ENCODE measurements around the gene LRRC73. TPM values are rescaled to one million over a fixed set of nuclear protein-coding genes. Genes with fewer than 3 reads are reported as not detected.

The LRRC73 gene
- total RNA-seq, 1 experiment from 2014 or later, result 0.58 TPM

GRCh38 chr6:43457643-43458042, 52.5 kb downstream of the LRRC73 start:
- TF ChIP-seq EZH2 (IDR thresholded peaks at IDR 0.05; ENCODE audit: borderline replicate concordance, low read depth, low read length, poor library complexity, severe bottlenecking), result no peak
- TF ChIP-seq, protein P1, sequence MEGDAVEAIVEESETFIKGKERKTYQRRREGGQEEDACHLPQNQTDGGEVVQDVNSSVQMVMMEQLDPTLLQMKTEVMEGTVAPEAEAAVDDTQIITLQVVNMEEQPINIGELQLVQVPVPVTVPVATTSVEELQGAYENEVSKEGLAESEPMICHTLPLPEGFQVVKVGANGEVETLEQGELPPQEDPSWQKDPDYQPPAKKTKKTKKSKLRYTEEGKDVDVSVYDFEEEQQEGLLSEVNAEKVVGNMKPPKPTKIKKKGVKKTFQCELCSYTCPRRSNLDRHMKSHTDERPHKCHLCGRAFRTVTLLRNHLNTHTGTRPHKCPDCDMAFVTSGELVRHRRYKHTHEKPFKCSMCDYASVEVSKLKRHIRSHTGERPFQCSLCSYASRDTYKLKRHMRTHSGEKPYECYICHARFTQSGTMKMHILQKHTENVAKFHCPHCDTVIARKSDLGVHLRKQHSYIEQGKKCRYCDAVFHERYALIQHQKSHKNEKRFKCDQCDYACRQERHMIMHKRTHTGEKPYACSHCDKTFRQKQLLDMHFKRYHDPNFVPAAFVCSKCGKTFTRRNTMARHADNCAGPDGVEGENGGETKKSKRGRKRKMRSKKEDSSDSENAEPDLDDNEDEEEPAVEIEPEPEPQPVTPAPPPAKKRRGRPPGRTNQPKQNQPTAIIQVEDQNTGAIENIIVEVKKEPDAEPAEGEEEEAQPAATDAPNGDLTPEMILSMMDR (conservative IDR thresholded peaks at IDR 0.05; ENCODE audit: low read depth, low read length), result peak; percentile 27; the same call in 1 of the 2 replicates
- Histone ChIP-seq H3K4me1 (ENCODE audit: insufficient read depth, low read length, poor library complexity, severe bottlenecking) (peaks cover 10% of the 10 kb centered on the region), H3K36me3 (ENCODE audit: insufficient read depth, low read length, poor library complexity, severe bottlenecking) (no peaks in the 10 kb centered on the region), H3K4me3 (ENCODE audit: low read depth, low read length, poor library complexity, severe bottlenecking) (no peak overlapping the region), H3K9me3 (ENCODE audit: low read depth, low read length, poor library complexity, severe bottlenecking) (no peaks in the 10 kb centered on the region), H3K27ac (ENCODE audit: low read depth, low read length, poor library complexity, severe bottlenecking) (no peak overlapping the region), H3K27me3 (replicated peaks; ENCODE audit: insufficient read depth, low read depth, low read length, poor library complexity) (no peaks in the 10 kb centered on the region)
- ChIA-PET CTCF (interaction anchor here (0.6 to 1.6 kb wide), 4 partner anchors 31 to 910 kb away, joined by 4 to 8 read pairs (median 6); partner anchors contain the start of gene DNPH1), POLR2A (ENCODE audit: low non-redundant PET) (no interaction called here)
- intact Hi-C loops (cut with micrococcal nuclease; ENCODE audit: unreplicated experiment), result no loop called here
- BruUV-seq (replicated peaks), result no TSS peak
- DNase-seq (ENCODE audit: low spot score), result no peak

Other genes with a start within 250 kb of the LRRC73 start
- not detected in 2 replicates for gene SLC22A7, start 212.1 kb downstream of the LRRC73 start, total RNA-seq (2021)
- gene CRIP3, start 201.5 kb downstream of the LRRC73 start, total RNA-seq (2021), result 2.4 TPM in 2 replicates
- gene ZNF318, start 140.7 kb downstream of the LRRC73 start, total RNA-seq (2021), result 22.6 and 23.8 TPM in 2 replicates
- gene ABCC10, start 82.8 kb downstream of the LRRC73 start, total RNA-seq (2021), result 37.5 and 46.4 TPM in 2 replicates
- gene DLK2, start 54.8 kb downstream of the LRRC73 start, total RNA-seq (2021), result 0.37 and 0.67 TPM in 2 replicates
- gene TJAP1, start 32.8 kb downstream of the LRRC73 start, total RNA-seq (2021), result 39.1 and 46.0 TPM in 2 replicates
- gene YIPF3, start 6.6 kb upstream of the LRRC73 start, total RNA-seq (2021), result 75.1 and 84.2 TPM in 2 replicates
- 64.1 and 75.4 TPM in 2 replicates for gene POLR1C, start 6.7 kb upstream of the LRRC73 start, total RNA-seq (2021)
- gene XPO5, start 65.7 kb upstream of the LRRC73 start, total RNA-seq (2021), result 109 and 111 TPM in 2 replicates
- 20.0 and 24.9 TPM in 2 replicates for gene POLH, start 65.8 kb upstream of the LRRC73 start, total RNA-seq (2021)
- 59.4 and 72.1 TPM in 2 replicates for gene GTPBP2, start 118.9 kb upstream of the LRRC73 start, total RNA-seq (2021)
- 52.0 and 55.3 TPM in 2 replicates for gene MAD2L1BP, start 125.5 kb upstream of the LRRC73 start, total RNA-seq (2021)
- gene RSPH9, start 134.7 kb upstream of the LRRC73 start, total RNA-seq (2021), result 0.11 TPM in 2 replicates
- 64.6 and 69.1 TPM in 2 replicates for gene MRPS18A, start 177.4 kb upstream of the LRRC73 start, total RNA-seq (2021)

All from A673 (cell line).